ENCODE measurements around the gene RELN.

Gene RELN

DNA sequence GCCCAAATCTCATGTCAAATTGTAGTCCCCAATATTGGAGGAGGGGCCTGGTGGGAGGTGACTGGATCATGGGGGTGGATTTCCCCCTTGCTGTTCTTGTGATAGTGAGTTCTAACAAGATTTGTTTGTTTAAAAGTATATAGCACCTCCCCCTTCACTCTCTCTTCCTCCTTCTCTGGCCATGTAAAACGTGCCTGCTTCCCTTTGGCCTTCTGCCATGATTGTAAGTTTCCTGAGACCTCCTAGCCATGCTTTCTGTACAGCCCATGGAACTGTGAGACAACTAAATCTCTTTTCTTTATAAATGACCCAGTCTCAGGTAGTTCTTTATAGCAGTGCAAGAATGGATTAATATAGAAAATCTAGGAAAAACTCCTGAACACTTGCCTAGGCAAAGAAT is 341.3 kb downstream of the RELN start:
- CTCF ChIA-PET: no interaction called here
- DNase-seq: no peak
- Histone ChIP-seq H3K36me3 (ENCODE audit: control insufficient read depth in 4 of 4, insufficient read depth in 4 of 4, low read length in 3 of 4) (no peaks in the 10 kb centered on the region), H3K27me3 (replicated peaks in 2 of 5; ENCODE audit: control insufficient read depth in 4 of 5, insufficient read depth in 5 of 5, low read length in 4 of 5) (peaks cover 0 to 4% (median 0%) of the 10 kb centered on the region in 5 experiments), H3K4me1 (ENCODE audit: control extremely low read depth in 1 of 4, control insufficient read depth in 4 of 4, insufficient read depth in 4 of 4, low read length in 3 of 4) (no peaks in the 10 kb centered on the region), H3K4me3 (ENCODE audit: control insufficient read depth in 1 of 7, extremely low read depth in 1 of 7, insufficient read depth in 4 of 7, low read depth in 2 of 7, low read length in 6 of 7) (no peak overlapping the region), H3K9me3 (ENCODE audit: control extremely low read depth in 1 of 5, control insufficient read depth in 4 of 5, insufficient read depth in 2 of 5, low read depth in 1 of 5, low read length in 4 of 5) (peaks cover 0 to 3% (median 0%) of the 10 kb centered on the region in 5 experiments), H3K27ac (ENCODE audit: insufficient read depth in 1 of 2, low read depth in 1 of 2, low read length in 2 of 2, poor library complexity in 1 of 2, severe bottlenecking in 2 of 2) (no peak overlapping the region)
- POLR2A ChIA-PET: no interaction called here
- WGBS (ENCODE audit: insufficient coverage): 0% methylated on average over 1 of the region's 1 CpG

DNA sequence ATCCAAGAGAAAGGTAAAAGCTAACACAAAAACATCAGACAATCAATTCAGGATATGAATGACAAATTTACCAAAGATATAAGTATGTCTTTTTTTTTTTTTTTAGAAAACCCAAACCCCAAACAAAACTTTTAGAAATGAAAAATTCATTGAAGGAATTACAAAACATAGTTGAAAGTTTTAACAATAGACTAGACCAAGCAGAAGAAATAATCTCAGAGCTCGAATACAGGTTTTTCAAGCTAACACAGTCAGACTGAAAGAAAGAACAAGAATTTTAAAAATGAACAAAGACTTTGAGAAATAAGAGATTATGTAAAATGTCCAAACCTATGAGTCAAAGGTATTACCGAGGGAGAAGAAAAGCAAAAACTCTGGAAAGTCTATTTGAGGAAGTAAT is 345.1 kb downstream of the RELN start:
- DNase-seq: no peak
- CTCF ChIA-PET: no interaction called here
- 100% methylated on average over 2 of the region's 2 CpGs for WGBS (ENCODE audit: insufficient coverage)
- POLR2A ChIA-PET: no interaction called here
- Histone ChIP-seq H3K27ac (ENCODE audit: insufficient read depth in 1 of 2, low read depth in 1 of 2, low read length in 2 of 2, poor library complexity in 1 of 2, severe bottlenecking in 2 of 2) (no peak overlapping the region), H3K4me1 (ENCODE audit: control extremely low read depth in 1 of 4, control insufficient read depth in 4 of 4, insufficient read depth in 4 of 4, low read length in 3 of 4) (no peaks in the 10 kb centered on the region), H3K9me3 (ENCODE audit: control extremely low read depth in 1 of 5, control insufficient read depth in 4 of 5, insufficient read depth in 2 of 5, low read depth in 1 of 5, low read length in 4 of 5) (peaks cover 0 to 3% (median 0%) of the 10 kb centered on the region in 5 experiments), H3K36me3 (ENCODE audit: control insufficient read depth in 4 of 4, insufficient read depth in 4 of 4, low read length in 3 of 4) (no peaks in the 10 kb centered on the region), H3K4me3 (ENCODE audit: control insufficient read depth in 1 of 7, extremely low read depth in 1 of 7, insufficient read depth in 4 of 7, low read depth in 2 of 7, low read length in 6 of 7) (no peak overlapping the region), H3K27me3 (replicated peaks in 2 of 5; ENCODE audit: control insufficient read depth in 4 of 5, insufficient read depth in 5 of 5, low read length in 4 of 5) (no peaks in the 10 kb centered on the region)

DNA sequence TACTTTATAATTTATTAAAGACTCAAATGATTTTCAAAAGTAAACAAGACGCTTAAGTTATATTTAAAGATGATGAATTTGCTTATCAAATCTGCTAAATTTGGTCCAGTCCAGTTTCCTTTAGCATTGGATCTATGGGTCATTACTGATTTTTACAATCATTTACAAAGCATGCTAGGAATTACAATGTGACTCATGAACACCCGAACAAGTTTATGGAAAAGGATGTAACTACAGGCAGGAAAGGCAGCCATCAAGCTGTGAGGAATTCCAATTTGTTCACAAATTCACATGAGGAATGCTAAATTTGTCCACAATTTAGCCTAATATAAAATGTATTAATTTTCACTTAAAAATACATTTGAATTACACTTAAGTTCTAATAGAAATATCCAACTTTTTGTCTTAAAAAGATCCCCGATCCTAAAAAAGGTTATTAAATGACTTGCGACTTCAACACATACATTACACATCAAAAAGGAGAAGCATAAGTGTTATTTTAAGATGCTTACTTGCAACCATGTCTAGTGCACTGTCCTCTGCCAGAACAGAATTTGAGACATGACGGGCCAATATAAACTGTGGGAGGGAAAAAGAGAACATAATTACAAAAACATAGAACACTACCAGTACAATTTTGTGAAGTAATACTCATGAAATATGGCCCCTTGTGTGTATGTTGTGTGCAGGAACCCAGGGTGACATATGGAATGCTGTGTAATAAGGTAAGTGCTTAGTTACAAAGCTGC is 349.3 kb downstream of the RELN start:
- Histone ChIP-seq H3K36me3 (ENCODE audit: control insufficient read depth in 4 of 4, insufficient read depth in 4 of 4, low read length in 3 of 4) (no peaks in the 10 kb centered on the region), H3K4me1 (ENCODE audit: control extremely low read depth in 1 of 4, control insufficient read depth in 4 of 4, insufficient read depth in 4 of 4, low read length in 3 of 4) (no peaks in the 10 kb centered on the region), H3K27ac (ENCODE audit: insufficient read depth in 1 of 2, low read depth in 1 of 2, low read length in 2 of 2, poor library complexity in 1 of 2, severe bottlenecking in 2 of 2) (no peak overlapping the region), H3K9me3 (ENCODE audit: control extremely low read depth in 1 of 5, control insufficient read depth in 4 of 5, insufficient read depth in 2 of 5, low read depth in 1 of 5, low read length in 4 of 5) (peaks cover 0 to 3% (median 0%) of the 10 kb centered on the region in 5 experiments), H3K27me3 (replicated peaks in 2 of 5; ENCODE audit: control insufficient read depth in 4 of 5, insufficient read depth in 5 of 5, low read length in 4 of 5) (peaks cover 0 to 3% (median 0%) of the 10 kb centered on the region in 5 experiments), H3K4me3 (ENCODE audit: control insufficient read depth in 1 of 7, extremely low read depth in 1 of 7, insufficient read depth in 4 of 7, low read depth in 2 of 7, low read length in 6 of 7) (no peak overlapping the region)
- CTCF ChIA-PET: no interaction called here
- WGBS (ENCODE audit: insufficient coverage): no CpG with 5 or more reads among the region's 5 CpGs
- POLR2A ChIA-PET: no interaction called here
- no peak for DNase-seq

DNA sequence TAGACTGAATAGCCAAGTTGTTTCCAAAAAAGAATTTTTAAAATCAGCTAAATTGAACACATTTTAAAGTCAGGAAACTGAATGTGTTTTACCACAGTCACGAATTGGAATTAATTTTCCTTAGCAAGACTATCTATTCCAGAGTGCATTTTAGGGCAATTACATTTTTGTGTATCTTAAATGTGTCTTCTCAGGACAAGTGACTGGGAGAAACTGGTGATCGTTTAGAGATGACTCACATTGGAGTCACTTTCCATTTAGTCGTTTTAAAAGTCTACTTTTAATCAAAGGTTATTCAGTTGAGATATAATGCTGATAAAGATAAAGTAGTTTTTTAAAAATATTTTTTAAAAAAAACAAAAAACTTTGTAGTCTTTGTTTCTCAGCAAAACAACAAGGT is 351.7 kb downstream of the RELN start:
- WGBS (ENCODE audit: insufficient coverage): 83% methylated on average over 1 of the region's 3 CpGs
- CTCF ChIA-PET: no interaction called here
- POLR2A ChIA-PET: no interaction called here
- DNase-seq: no peak
- Histone ChIP-seq H3K4me1 (ENCODE audit: control extremely low read depth in 1 of 4, control insufficient read depth in 4 of 4, insufficient read depth in 4 of 4, low read length in 3 of 4) (no peaks in the 10 kb centered on the region), H3K27ac (ENCODE audit: insufficient read depth in 1 of 2, low read depth in 1 of 2, low read length in 2 of 2, poor library complexity in 1 of 2, severe bottlenecking in 2 of 2) (no peak overlapping the region), H3K9me3 (ENCODE audit: control extremely low read depth in 1 of 5, control insufficient read depth in 4 of 5, insufficient read depth in 2 of 5, low read depth in 1 of 5, low read length in 4 of 5) (no peaks in the 10 kb centered on the region), H3K36me3 (ENCODE audit: control insufficient read depth in 4 of 4, insufficient read depth in 4 of 4, low read length in 3 of 4) (no peaks in the 10 kb centered on the region), H3K27me3 (replicated peaks in 2 of 5; ENCODE audit: control insufficient read depth in 4 of 5, insufficient read depth in 5 of 5, low read length in 4 of 5) (peaks cover 0 to 6% (median 0%) of the 10 kb centered on the region in 5 experiments), H3K4me3 (ENCODE audit: control insufficient read depth in 1 of 7, extremely low read depth in 1 of 7, insufficient read depth in 4 of 7, low read depth in 2 of 7, low read length in 6 of 7) (no peak overlapping the region)

DNA sequence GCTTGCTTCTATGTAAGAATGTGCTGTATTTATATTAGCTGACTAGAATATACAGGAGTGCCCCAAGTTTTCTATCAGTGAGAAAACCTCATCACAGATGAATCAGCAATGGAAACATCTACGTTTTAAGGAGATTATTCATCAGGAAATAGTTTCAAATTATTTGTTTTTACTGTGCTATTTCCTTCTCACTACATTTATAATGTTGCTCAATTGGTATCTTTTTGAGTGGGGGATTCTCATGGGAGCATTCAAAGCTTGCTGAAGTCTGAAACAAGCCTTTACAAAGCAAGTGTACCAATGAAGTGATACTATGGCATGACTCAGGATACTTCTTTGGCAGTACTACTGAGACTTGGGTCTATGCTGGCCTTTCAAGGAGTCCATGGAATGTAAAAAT is 352.4 kb downstream of the RELN start:
- H3K36me3 ChIP-seq (ENCODE audit: control insufficient read depth in 4 of 4, insufficient read depth in 4 of 4, low read length in 3 of 4): no peaks in the 10 kb centered on the region
- H3K9me3 ChIP-seq (ENCODE audit: control extremely low read depth in 1 of 5, control insufficient read depth in 4 of 5, insufficient read depth in 2 of 5, low read depth in 1 of 5, low read length in 4 of 5): no peaks in the 10 kb centered on the region
- H3K27me3 ChIP-seq (replicated peaks in 2 of 5; ENCODE audit: control insufficient read depth in 4 of 5, insufficient read depth in 5 of 5, low read length in 4 of 5): peaks cover 0 to 6% (median 0%) of the 10 kb centered on the region in 5 experiments
- no peak overlapping the region for H3K27ac ChIP-seq (ENCODE audit: insufficient read depth in 1 of 2, low read depth in 1 of 2, low read length in 2 of 2, poor library complexity in 1 of 2, severe bottlenecking in 2 of 2)
- no peaks in the 10 kb centered on the region for H3K4me1 ChIP-seq (ENCODE audit: control extremely low read depth in 1 of 4, control insufficient read depth in 4 of 4, insufficient read depth in 4 of 4, low read length in 3 of 4)
- ChIA-PET CTCF (no interaction called here), POLR2A (no interaction called here)
- no peak overlapping the region for H3K4me3 ChIP-seq (ENCODE audit: control insufficient read depth in 1 of 7, extremely low read depth in 1 of 7, insufficient read depth in 4 of 7, low read depth in 2 of 7, low read length in 6 of 7)
- no CpG with 5 or more reads among the region's 1 CpG for WGBS (ENCODE audit: insufficient coverage)
- DNase-seq: no peak

DNA sequence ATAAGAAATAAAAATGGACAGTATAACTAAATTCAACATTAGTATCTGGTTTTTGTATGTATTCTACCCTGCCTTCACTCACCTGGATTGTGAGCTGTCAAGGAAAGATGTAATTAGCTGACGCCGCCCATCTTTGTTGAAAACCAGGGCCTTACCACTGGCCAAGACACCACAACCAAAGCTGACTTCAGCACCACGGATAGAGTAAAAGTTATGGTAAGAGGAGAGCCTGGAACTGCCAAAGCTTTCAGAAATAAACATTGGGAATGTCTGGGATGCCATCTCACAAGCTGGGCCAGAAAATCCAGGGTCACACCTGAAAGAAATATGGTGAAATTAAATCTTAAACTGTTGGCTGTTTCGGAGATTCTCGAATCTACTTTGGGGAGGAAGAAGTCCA is 353.3 kb downstream of the RELN start:
- POLR2A ChIA-PET: no interaction called here
- Histone ChIP-seq H3K4me1 (ENCODE audit: control extremely low read depth in 1 of 4, control insufficient read depth in 4 of 4, insufficient read depth in 4 of 4, low read length in 3 of 4) (no peaks in the 10 kb centered on the region), H3K27me3 (replicated peaks in 2 of 5; ENCODE audit: control insufficient read depth in 4 of 5, insufficient read depth in 5 of 5, low read length in 4 of 5) (peaks cover 0 to 6% (median 0%) of the 10 kb centered on the region in 5 experiments), H3K9me3 (ENCODE audit: control extremely low read depth in 1 of 5, control insufficient read depth in 4 of 5, insufficient read depth in 2 of 5, low read depth in 1 of 5, low read length in 4 of 5) (no peaks in the 10 kb centered on the region), H3K4me3 (ENCODE audit: control insufficient read depth in 1 of 7, extremely low read depth in 1 of 7, insufficient read depth in 4 of 7, low read depth in 2 of 7, low read length in 6 of 7) (no peak overlapping the region), H3K27ac (ENCODE audit: insufficient read depth in 1 of 2, low read depth in 1 of 2, low read length in 2 of 2, poor library complexity in 1 of 2, severe bottlenecking in 2 of 2) (no peak overlapping the region), H3K36me3 (ENCODE audit: control insufficient read depth in 4 of 4, insufficient read depth in 4 of 4, low read length in 3 of 4) (no peaks in the 10 kb centered on the region)
- WGBS (ENCODE audit: insufficient coverage): 72% methylated on average over 5 of the region's 5 CpGs
- CTCF ChIA-PET: no interaction called here
- DNase-seq: no peak

DNA sequence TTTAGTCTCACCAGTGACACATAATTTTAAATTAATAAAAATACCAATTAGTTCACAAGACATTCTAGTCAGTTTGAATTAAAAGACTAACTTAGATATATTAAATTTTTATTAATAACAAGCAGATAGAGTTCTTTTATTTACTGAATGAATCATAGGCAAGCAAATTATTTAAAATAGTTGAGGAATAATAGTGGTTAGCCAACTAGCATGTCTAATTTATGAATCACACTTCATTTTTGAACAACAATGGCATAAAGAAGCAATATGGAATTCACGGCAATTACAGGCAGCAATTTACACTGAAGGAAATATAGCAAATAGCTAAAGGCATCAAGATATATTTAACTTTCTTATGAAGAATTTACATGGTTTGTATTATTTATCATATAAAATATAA is 356.5 kb downstream of the RELN start:
- ChIA-PET POLR2A (no interaction called here), CTCF (no interaction called here)
- no peak for DNase-seq
- no peak overlapping the region for H3K27ac ChIP-seq (ENCODE audit: insufficient read depth in 1 of 2, low read depth in 1 of 2, low read length in 2 of 2, poor library complexity in 1 of 2, severe bottlenecking in 2 of 2)
- no peaks in the 10 kb centered on the region for H3K9me3 ChIP-seq (ENCODE audit: control extremely low read depth in 1 of 5, control insufficient read depth in 4 of 5, insufficient read depth in 2 of 5, low read depth in 1 of 5, low read length in 4 of 5)
- no CpG with 5 or more reads among the region's 1 CpG for WGBS (ENCODE audit: insufficient coverage)
- no peak overlapping the region for H3K4me3 ChIP-seq (ENCODE audit: control insufficient read depth in 1 of 7, extremely low read depth in 1 of 7, insufficient read depth in 4 of 7, low read depth in 2 of 7, low read length in 6 of 7)
- H3K4me1 ChIP-seq (ENCODE audit: control extremely low read depth in 1 of 4, control insufficient read depth in 4 of 4, insufficient read depth in 4 of 4, low read length in 3 of 4): no peaks in the 10 kb centered on the region
- H3K36me3 ChIP-seq (ENCODE audit: control insufficient read depth in 4 of 4, insufficient read depth in 4 of 4, low read length in 3 of 4): no peaks in the 10 kb centered on the region
- H3K27me3 ChIP-seq (replicated peaks in 2 of 5; ENCODE audit: control insufficient read depth in 4 of 5, insufficient read depth in 5 of 5, low read length in 4 of 5): peaks cover 0 to 6% (median 0%) of the 10 kb centered on the region in 5 experiments
